Esophagus (tissue), 2 donors: ENCODE results near the gene MRM2. TPM values are rescaled to one million over a fixed set of nuclear protein-coding genes. Genes with fewer than 3 reads are reported as not detected.

ENCODE experiments used
- H3K27ac ChIP-seq, 2 donors: one replicate each; pipeline ENCODE4 v1.5.1; 2013; ENCODE audit warnings: low read depth in 2 of 2, mild to moderate bottlenecking in 2 of 2, inconsistent platforms in 1 of 2, low read length in 1 of 2, moderate library complexity in 1 of 2
- H3K27me3 ChIP-seq, 2 donors: one replicate each; pipeline ENCODE4 v1.6.1; 2013; ENCODE audit warnings: low read length in 2 of 2, control low read depth in 1 of 2, mild to moderate bottlenecking in 1 of 2; ENCODE audit not compliant: insufficient read depth in 2 of 2, control insufficient read depth in 1 of 2
- H3K36me3 ChIP-seq, 2 donors: one replicate each; pipeline ENCODE4 v1.6.1; 2013; ENCODE audit warnings: low read length in 1 of 2; ENCODE audit not compliant: control insufficient read depth in 2 of 2, insufficient read depth in 2 of 2
- H3K4me1 ChIP-seq, 2 donors: one replicate each; pipeline ENCODE4 v1.6.1; 2013; ENCODE audit warnings: low read length in 1 of 2; ENCODE audit not compliant: control insufficient read depth in 2 of 2, insufficient read depth in 2 of 2
- H3K4me3 ChIP-seq, 2 donors: one replicate each; pipeline ENCODE4 v1.5.1; 2013; ENCODE audit warnings: low read length in 2 of 2, mild to moderate bottlenecking in 2 of 2, low read depth in 1 of 2, moderate library complexity in 1 of 2
- H3K9me3 ChIP-seq, 2 donors: one replicate each; pipeline ENCODE4 v1.6.1; 2013; ENCODE audit warnings: mild to moderate bottlenecking in 2 of 2, low read depth in 1 of 2, low read length in 1 of 2, moderate library complexity in 1 of 2; ENCODE audit not compliant: control insufficient read depth in 2 of 2, insufficient read depth in 1 of 2
- WGBS, 2 donors: extraction: QIAGEN DNeasy Blood & Tissue Kit; methylation state at CpG; one replicate each; pipeline ENCODE4 v1.1.7; 2013; 5-methylcytosine and 5-hydroxymethylcytosine counted together
- polyA plus RNA-seq, 2 donors: library from polyadenylated mRNA; stranded (reverse); fragments of 200-250 nt; gene quantifications; one replicate each; pipeline ENCODE4 v1.2.3, GENCODE V29; 2013
- donor health status: healthy with polysubstance abuse.
- donor health status: Bipolar disorder and iron deficiency.

Gene MRM2
- polyA plus RNA-seq: 10 to 100 TPM; 16.8 to 19.7 TPM

- Histone ChIP-seq H3K4me1 (peaks cover 3 to 8% of the 10 kb centered on the region in 2 donors), H3K36me3 (peaks cover 5 to 12% of the 10 kb centered on the region in 2 donors), H3K9me3 (no peaks in the 10 kb centered on the region), H3K27me3 (no peaks in the 10 kb centered on the region), H3K4me3 (peak within 1 kb of the TSS; percentile 79 to 81), H3K27ac (peak within 1 kb of the TSS; percentile 4 to 43)
- 0 to 1% methylated on average over 74 to 81 of the region's 81 CpGs for WGBS, 2 donors
Measured at GRCh38 chr7:2241580-2242540, at the start of gene MRM2, which contains the start of gene NUDT1. TSS of gene MRM2 (minus strand) at chr7:2242205. CDS start at chr7:2242169, 36 bp downstream. TSS of gene NUDT1 (plus strand) at chr7:2242226. CDS start at chr7:2244575, 2,349 bp downstream.

- H3K4me3 ChIP-seq: no peak overlapping the region
- H3K9me3 ChIP-seq: no peaks in the 10 kb centered on the region
- no peak overlapping the region for H3K27ac ChIP-seq
- H3K4me1 ChIP-seq: no peaks in the 10 kb centered on the region
- no peaks in the 10 kb centered on the region for H3K27me3 ChIP-seq
- H3K36me3 ChIP-seq: no peaks in the 10 kb centered on the region
- 95 to 96% methylated on average over 6 of the region's 6 CpGs for WGBS, 2 donors
Measured at GRCh38 chr7:2290877-2291276, 48.9 kb upstream of the MRM2 start.

- Histone ChIP-seq H3K4me1 (no peaks in the 10 kb centered on the region), H3K4me3 (no peak overlapping the region), H3K27me3 (no peaks in the 10 kb centered on the region), H3K36me3 (no peaks in the 10 kb centered on the region), H3K27ac (no peak overlapping the region), H3K9me3 (no peaks in the 10 kb centered on the region)
- 86 to 89% methylated on average over 13 of the region's 13 CpGs for WGBS, 2 donors
Measured at GRCh38 chr7:2289621-2290020, 47.6 kb upstream of the MRM2 start.

DNA sequence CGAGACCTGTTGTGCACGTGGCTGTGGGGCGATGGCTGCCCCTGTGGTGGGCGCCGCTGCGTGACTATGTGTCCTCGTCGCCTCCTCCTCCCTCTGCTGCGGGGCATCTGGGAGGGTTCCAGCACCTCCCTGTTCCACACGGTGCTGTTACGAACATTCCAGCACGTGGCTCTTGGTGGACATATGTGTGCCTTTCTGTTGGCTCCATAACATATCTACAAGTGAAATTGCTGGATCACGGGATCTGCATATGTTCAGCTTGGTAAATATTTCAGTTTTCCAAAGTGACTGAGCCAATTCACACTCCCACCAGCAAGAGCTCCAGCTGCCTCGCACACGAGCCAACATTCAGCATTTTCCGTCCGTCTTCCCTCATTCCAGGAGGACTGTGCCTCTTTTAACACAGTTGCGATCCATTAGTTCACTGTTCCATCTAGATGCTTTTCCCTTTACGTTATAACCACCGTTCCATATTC is 47.1 kb upstream of the MRM2 start:
- 73 to 81% methylated on average over 20 of the region's 20 CpGs for WGBS, 2 donors
- Histone ChIP-seq H3K36me3 (no peaks in the 10 kb centered on the region), H3K4me1 (no peaks in the 10 kb centered on the region), H3K27ac (no peak overlapping the region), H3K27me3 (no peaks in the 10 kb centered on the region), H3K9me3 (no peaks in the 10 kb centered on the region), H3K4me3 (no peak overlapping the region)

DNA sequence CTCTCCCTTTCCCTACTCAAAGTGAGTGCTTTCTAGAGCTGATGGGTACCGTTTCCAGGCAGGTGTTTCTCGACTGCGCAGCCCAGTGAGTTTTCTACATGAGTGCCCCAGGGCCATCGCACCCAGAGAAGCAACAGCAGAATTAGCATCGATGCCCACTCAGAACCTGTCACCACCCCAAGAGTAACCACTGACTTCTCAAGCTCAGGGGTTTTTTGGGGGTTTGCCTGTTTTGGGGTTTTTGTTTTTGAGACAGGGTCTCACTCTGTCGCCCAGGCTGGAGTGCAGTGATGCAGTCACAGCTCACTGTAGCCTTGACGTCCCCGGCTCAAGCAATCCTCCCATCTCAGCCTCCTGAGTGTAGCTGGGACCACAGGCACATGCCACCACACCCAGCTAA is 46.5 kb upstream of the MRM2 start:
- 92% methylated on average over 8 of the region's 8 CpGs for WGBS, 2 donors

DNA sequence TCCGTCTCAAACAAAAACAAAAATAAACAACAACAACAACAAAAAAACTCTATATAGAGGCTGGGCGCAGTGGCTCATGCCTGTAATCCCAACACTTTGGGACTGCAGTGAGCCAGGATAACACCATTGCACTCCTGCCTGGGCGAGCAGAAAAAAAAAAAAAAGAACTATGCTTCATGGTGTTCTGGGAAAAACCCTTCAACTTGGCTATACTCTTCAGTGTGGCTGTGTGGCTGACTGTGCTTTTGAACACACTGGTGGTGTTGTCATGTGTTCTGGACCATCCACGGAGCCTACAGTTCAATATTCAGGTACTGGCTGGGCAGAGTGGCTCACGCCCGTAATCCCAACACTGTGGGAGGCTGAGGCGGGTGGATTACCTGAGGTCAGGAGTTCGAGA is 45.7 kb upstream of the MRM2 start:
- Histone ChIP-seq H3K27ac (no peak overlapping the region), H3K4me1 (no peaks in the 10 kb centered on the region), H3K36me3 (no peaks in the 10 kb centered on the region), H3K27me3 (no peaks in the 10 kb centered on the region), H3K9me3 (no peaks in the 10 kb centered on the region), H3K4me3 (no peak overlapping the region)
- 87 to 89% methylated on average over 8 of the region's 8 CpGs for WGBS, 2 donors

More for the DNA sequence above, 46.5 kb upstream of the MRM2 start:
- Histone ChIP-seq H3K36me3 (no peaks in the 10 kb centered on the region), H3K9me3 (no peaks in the 10 kb centered on the region), H3K27me3 (no peaks in the 10 kb centered on the region), H3K4me1 (no peaks in the 10 kb centered on the region), H3K27ac (no peak overlapping the region), H3K4me3 (no peak overlapping the region)

- Histone ChIP-seq H3K27me3 (no peaks in the 10 kb centered on the region), H3K27ac (no peak overlapping the region), H3K9me3 (no peaks in the 10 kb centered on the region), H3K4me1 (no peaks in the 10 kb centered on the region), H3K4me3 (no peak overlapping the region), H3K36me3 (no peaks in the 10 kb centered on the region)
- 93 to 95% methylated on average over 20 of the region's 20 CpGs for WGBS, 2 donors
Measured at GRCh38 chr7:2283074-2283473, 41.1 kb upstream of the MRM2 start.

DNA sequence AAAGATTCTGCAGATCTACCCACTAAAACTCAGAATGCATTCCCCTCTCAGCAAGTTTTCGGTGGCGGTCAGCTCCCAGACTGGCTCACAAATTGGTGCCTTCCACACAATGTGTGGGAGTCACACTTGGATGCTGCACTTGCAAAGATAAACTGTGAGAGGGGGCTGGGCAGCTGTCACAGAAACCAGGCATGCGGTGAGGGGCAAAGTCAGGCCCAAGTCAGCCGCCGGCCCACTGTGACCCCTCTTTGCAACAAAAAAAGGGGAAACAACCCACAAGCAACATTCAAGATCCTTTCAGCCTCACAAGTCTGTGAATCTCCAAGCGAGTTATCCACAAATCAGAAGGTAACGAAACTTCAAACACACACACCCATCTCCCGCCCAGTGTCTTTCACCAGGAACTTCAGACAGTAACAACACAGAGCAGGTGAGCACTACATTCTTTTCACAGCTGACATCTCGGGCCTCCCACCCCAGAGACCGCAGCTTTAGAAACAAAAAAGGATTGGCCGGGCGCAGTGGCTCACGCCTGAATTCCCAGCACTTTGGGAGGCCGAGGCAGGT is 40.3 kb upstream of the MRM2 start:
- H3K27me3 ChIP-seq: no peaks in the 10 kb centered on the region
- no peaks in the 10 kb centered on the region for H3K4me1 ChIP-seq
- no peaks in the 10 kb centered on the region for H3K9me3 ChIP-seq
- H3K27ac ChIP-seq: no peak overlapping the region
- H3K4me3 ChIP-seq: no peak overlapping the region
- WGBS, 2 donors: 84 to 87% methylated on average over 14 of the region's 14 CpGs
- H3K36me3 ChIP-seq: peaks cover 0 to 2% of the 10 kb centered on the region in 2 donors

GRCh38 chr7:2281541-2281940 is 39.5 kb upstream of the MRM2 start:
- no peaks in the 10 kb centered on the region for H3K9me3 ChIP-seq
- WGBS, 2 donors: 45 to 53% methylated on average over 9 of the region's 9 CpGs
- no peaks in the 10 kb centered on the region for H3K4me1 ChIP-seq
- H3K27me3 ChIP-seq: no peaks in the 10 kb centered on the region
- H3K4me3 ChIP-seq: no peak overlapping the region
- no peak overlapping the region for H3K27ac ChIP-seq
- H3K36me3 ChIP-seq: peaks cover 0 to 2% of the 10 kb centered on the region in 2 donors
